GM13976 (cell line): Measurements from ENCODE around the gene MRGPRE.

Experiments
- DNase-seq: peaks from one replicate; pipeline ENCODE4 v3.0.0; 2012; ENCODE audit warnings: low spot score
- CTCF ChIP-seq: IDR thresholded peaks from 2 replicates; pipeline ENCODE4 v1.5.1; 2012; ENCODE audit warnings: borderline replicate concordance, mild to moderate bottlenecking; ENCODE audit not compliant: insufficient read depth; ENCODE audit errors: extremely low read depth, missing control alignments, control extremely low read depth
- in situ Hi-C: fragments of 300-500 bp; cut with MboI; formaldehyde crosslinking; loops from one replicate; pipeline ENCODE4 v1.12.0; 2022; ENCODE audit warnings: low sequenced_read_pairs, mixed read lengths, inconsistent platforms; ENCODE audit not compliant: unreplicated experiment

Gene MRGPRE

GRCh38 chr11:3225159-3225758, 7.0 kb downstream of the MRGPRE start:
- TF ChIP-seq CTCF = no peak
- DNase-seq = no peak
- in situ Hi-C loops = loop anchor here (25.0 kb wide), 1 partner anchor 162 kb away; the partner anchor contains the start of gene ZNF195

- TF ChIP-seq CTCF = no peak
- in situ Hi-C loops = loop anchor here (25.0 kb wide), 1 partner anchor 163 kb away; the partner anchor contains the start of gene ZNF195
- DNase-seq = no peak
Observed at GRCh38 chr11:3224401-3225057, 7.7 kb downstream of the MRGPRE start.

GRCh38 chr11:3223932-3224381, 8.3 kb downstream of the MRGPRE start:
- DNase-seq = no peak
- in situ Hi-C loops = no loop called here
- no peak for TF ChIP-seq CTCF

GRCh38 chr11:3222941-3223915, 9.0 kb downstream of the MRGPRE start:
- in situ Hi-C loops = no loop called here
- DNase-seq = no peak
- no peak for TF ChIP-seq CTCF

- no peak for TF ChIP-seq CTCF
- in situ Hi-C loops = no loop called here
- DNase-seq = no peak
Observed at GRCh38 chr11:3222003-3222855, 10.0 kb downstream of the MRGPRE start.
